Activated B cell treated with CpG ODN at 0.5 μM for 24 hours (primary cell): ENCODE measurements around the gene BGN. TPM values are rescaled to one million over a fixed set of nuclear protein-coding genes. Genes with fewer than 3 reads are reported as not detected.

Experiments used
- ATAC-seq: fragments of 200-7000 bp; cut with Tn5 transposase; one replicate; pipeline ENCODE4 v1.10.0; 2021; ENCODE audit warnings: low read depth, mild to moderate bottlenecking, moderate library complexity
- CTCF ChIA-PET: fragments of 350-600 bp; sonication (Branson Sonifier 250); formaldehyde crosslinking; loops from one replicate; lab custom pipeline; 2021; ENCODE audit warnings: antibody characterized with exemption; lab: Charles Lee
- POLR2A ChIA-PET: fragments of 350-600 bp; sonication (Branson Sonifier 250); formaldehyde crosslinking; loops from one replicate; lab custom pipeline; 2021; ENCODE audit warnings: antibody characterized with exemption; lab: Charles Lee
- DNase-seq: peaks from one replicate; pipeline ENCODE4 v3.0.0; 2022
- H3K27ac Mint-ChIP-seq: one replicate; pipeline ENCODE4 v1.8.0; 2020; ENCODE audit warnings: mixed read lengths
- H3K27me3 Mint-ChIP-seq: one replicate; pipeline ENCODE4 v1.8.0; 2021; ENCODE audit warnings: mixed read lengths
- H3K36me3 Mint-ChIP-seq: one replicate; pipeline ENCODE4 v1.8.0; 2021; ENCODE audit warnings: low read depth, mixed read lengths
- H3K4me1 Mint-ChIP-seq: one replicate; pipeline ENCODE4 v1.8.0; 2021; ENCODE audit warnings: mixed read lengths
- H3K4me3 Mint-ChIP-seq: one replicate; pipeline ENCODE4 v1.8.0; 2020; ENCODE audit warnings: mild to moderate bottlenecking, mixed read lengths
- H3K9me3 Mint-ChIP-seq: one replicate; pipeline ENCODE4 v1.8.0; 2020; ENCODE audit warnings: mixed read lengths
- intact Hi-C: fragments of 100-400 bp; cut with micrococcal nuclease; formaldehyde crosslinking; loops from one replicate; pipeline ENCODE4 v1.15.1; 2024
- total RNA-seq: library from RNA; stranded (reverse); gene quantifications from 2 replicates; pipeline ENCODE4 v1.2.3, GENCODE V29; 2022
- TF ChIP-seq, protein P1 (sequence below): fragments of 200-600 bp; IDR thresholded peaks from one replicate; pipeline ENCODE4 v1.8.0; 2022; ENCODE audit warnings: antibody characterized with exemption, mild to moderate bottlenecking

BGN gene
- total RNA-seq, 1 donor from 2014 or later = not detected

DNA sequence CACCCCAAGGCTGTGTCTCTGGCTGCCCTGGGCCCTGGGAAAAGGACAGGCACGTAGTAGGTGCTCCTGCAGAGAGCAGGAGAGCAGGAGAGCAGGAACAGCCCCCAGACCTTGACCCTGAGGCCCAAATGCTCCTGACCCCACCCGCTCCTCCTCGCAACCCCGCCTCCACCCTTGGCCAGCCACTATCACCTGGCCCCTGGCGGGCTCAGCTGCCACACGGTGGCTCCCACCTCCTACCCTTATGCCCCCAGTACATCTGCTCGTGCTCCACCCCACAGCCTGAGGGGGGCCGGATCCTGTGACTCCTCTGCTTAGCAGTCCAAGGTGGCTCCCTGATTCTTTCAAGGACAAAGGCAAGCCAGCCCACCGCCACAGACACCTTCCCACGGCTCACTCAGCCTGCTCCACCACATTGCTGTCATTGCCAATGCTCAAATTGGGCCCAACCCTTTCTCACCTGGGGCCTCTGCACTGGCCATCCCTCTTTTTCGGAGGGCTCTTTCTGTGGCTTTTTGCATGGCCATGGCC is 19.0 kb upstream of the BGN start:
- intact Hi-C loops = no loop called here
- H3K9me3 Mint-ChIP-seq = no peaks in the 10 kb centered on the region
- TF ChIP-seq, protein P1, sequence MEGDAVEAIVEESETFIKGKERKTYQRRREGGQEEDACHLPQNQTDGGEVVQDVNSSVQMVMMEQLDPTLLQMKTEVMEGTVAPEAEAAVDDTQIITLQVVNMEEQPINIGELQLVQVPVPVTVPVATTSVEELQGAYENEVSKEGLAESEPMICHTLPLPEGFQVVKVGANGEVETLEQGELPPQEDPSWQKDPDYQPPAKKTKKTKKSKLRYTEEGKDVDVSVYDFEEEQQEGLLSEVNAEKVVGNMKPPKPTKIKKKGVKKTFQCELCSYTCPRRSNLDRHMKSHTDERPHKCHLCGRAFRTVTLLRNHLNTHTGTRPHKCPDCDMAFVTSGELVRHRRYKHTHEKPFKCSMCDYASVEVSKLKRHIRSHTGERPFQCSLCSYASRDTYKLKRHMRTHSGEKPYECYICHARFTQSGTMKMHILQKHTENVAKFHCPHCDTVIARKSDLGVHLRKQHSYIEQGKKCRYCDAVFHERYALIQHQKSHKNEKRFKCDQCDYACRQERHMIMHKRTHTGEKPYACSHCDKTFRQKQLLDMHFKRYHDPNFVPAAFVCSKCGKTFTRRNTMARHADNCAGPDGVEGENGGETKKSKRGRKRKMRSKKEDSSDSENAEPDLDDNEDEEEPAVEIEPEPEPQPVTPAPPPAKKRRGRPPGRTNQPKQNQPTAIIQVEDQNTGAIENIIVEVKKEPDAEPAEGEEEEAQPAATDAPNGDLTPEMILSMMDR = no peak
- no peak for DNase-seq
- POLR2A ChIA-PET = no interaction called here
- H3K27ac Mint-ChIP-seq = no peak overlapping the region
- H3K4me1 Mint-ChIP-seq = peaks cover 9% of the 10 kb centered on the region
- no peaks in the 10 kb centered on the region for H3K27me3 Mint-ChIP-seq
- ATAC-seq = no peak
- CTCF ChIA-PET = no interaction called here
- H3K36me3 Mint-ChIP-seq = no peaks in the 10 kb centered on the region
- no peak overlapping the region for H3K4me3 Mint-ChIP-seq

DNA sequence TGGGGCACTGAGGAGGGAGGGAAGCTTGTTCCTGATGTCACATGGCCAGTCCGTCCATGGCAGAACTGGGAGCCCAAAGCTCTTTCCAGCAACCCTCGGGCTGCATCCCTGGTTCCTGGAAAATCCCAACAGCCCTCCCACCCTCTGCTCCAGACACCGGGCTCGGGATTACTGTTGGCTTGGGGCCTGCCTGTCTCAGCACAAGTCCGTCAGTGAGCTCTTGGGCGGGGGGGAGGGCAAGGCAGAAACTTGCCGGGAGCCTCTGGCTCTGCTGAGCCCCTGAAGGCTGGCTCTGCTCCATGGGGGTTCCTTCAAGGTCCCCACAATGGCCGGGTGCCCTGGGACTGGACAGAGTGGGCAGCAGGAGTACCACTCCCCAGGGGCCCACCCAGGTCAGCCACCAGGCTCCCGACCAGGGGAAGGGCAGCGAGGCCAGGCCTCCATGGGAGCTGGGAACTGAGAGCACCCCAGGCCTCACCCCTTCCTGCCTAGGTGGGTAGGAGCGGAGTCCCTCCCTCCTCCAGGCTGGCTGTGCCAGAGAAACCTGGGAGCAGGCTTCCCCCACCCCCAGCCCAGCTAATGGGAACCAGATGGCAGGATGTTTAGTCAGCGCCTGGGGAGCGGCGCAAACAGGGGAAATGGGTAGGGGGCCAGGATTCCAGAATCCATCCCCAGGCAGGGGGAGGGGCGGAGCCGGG is 18.0 kb upstream of the BGN start:
- no peaks in the 10 kb centered on the region for H3K36me3 Mint-ChIP-seq

DNA sequence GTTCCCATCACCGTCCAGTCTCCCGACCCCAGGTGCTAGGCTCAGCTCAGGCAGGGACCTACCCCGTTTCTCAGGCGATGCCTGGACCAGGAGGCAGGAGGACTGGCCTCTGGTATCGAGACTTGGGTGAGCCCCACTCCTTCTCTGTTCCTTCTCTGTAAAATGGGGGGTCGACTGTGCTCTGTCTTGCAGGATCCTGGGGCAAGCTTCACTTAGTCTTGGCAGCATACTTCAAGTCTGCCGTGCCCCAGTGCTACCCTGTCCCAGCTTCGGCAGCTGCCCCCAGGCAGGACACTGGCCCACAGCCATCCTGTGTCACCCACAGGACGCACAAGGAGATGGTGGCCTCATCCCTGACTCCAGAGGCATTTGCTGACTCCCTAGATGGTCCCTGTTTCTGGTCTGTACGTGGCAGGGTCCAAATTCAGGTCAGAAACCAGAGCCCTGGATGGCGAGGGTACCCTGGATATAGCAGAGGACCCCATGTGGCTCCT is 17.4 kb upstream of the BGN start:
- no peak for ATAC-seq
- Mint-ChIP-seq H3K4me1 (peaks cover 5% of the 10 kb centered on the region), H3K36me3 (no peaks in the 10 kb centered on the region), H3K27me3 (no peaks in the 10 kb centered on the region), H3K4me3 (no peak overlapping the region), H3K9me3 (no peaks in the 10 kb centered on the region), H3K27ac (no peak overlapping the region)
- ChIA-PET POLR2A (no interaction called here), CTCF (no interaction called here)
- TF ChIP-seq, protein P1 = no peak
- intact Hi-C loops = no loop called here
- DNase-seq = no peak

More for the DNA sequence above, 18.0 kb upstream of the BGN start:
- no peak overlapping the region for H3K27ac Mint-ChIP-seq
- no peak overlapping the region for H3K4me3 Mint-ChIP-seq
- no peaks in the 10 kb centered on the region for H3K9me3 Mint-ChIP-seq
- TF ChIP-seq, protein P1 = no peak
- ChIA-PET CTCF (no interaction called here), POLR2A (no interaction called here)
- intact Hi-C loops = no loop called here
- peaks cover 5% of the 10 kb centered on the region for H3K4me1 Mint-ChIP-seq
- DNase-seq = no peak
- no peak for ATAC-seq
- no peaks in the 10 kb centered on the region for H3K27me3 Mint-ChIP-seq

DNA sequence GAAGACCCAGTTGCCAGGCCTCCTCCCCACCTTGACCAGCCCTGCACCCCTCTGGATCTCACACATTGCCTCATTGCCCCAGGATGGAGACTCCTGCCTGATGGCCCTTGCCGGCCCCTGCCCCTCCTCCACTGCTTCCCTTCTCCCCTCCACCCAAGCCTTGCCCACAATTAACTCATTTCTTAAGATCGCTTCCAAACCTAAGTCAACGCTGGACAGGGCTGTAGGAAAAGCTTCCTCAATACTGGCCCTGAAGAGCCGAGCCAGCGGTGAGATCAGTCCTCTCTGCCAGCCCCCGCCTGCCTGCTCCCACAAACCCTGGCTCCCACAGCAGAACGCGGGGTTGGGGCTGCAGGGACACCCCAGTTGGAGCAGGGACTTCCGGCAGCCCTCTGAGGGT is 16.9 kb upstream of the BGN start:
- no peak overlapping the region for H3K4me3 Mint-ChIP-seq
- ChIA-PET CTCF (no interaction called here), POLR2A (no interaction called here)
- H3K9me3 Mint-ChIP-seq = no peaks in the 10 kb centered on the region
- DNase-seq (no peak), ATAC-seq (no peak)
- TF ChIP-seq, protein P1 = no peak
- no peak overlapping the region for H3K27ac Mint-ChIP-seq
- no peaks in the 10 kb centered on the region for H3K27me3 Mint-ChIP-seq
- intact Hi-C loops = no loop called here
- H3K36me3 Mint-ChIP-seq = no peaks in the 10 kb centered on the region
- peaks cover 5% of the 10 kb centered on the region for H3K4me1 Mint-ChIP-seq

DNA sequence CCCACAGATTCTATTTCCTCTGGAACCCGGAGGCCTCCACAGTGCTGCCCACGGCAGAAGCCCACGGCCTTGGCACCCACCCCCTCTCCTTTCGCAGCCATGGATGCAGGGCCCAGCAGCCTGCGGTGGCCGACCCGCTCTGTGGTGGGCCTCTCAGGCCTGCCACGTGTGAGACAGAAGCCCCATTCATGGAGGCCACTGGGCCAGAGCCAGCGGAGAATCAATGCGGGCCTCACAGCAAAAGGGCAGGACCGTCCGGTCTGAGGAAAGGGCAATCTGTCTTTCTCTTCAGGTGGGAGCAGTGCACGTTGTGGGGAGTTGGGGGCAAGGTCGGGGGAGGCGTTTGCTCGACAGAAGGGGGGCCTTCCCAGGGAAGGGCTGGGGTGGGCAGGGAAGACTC is 16.0 kb upstream of the BGN start:
- POLR2A ChIA-PET = no interaction called here
- TF ChIP-seq, protein P1 = no peak
- no peak overlapping the region for H3K4me3 Mint-ChIP-seq
- DNase-seq = no peak
- no peaks in the 10 kb centered on the region for H3K9me3 Mint-ChIP-seq
- peaks cover 5% of the 10 kb centered on the region for H3K4me1 Mint-ChIP-seq
- intact Hi-C loops = no loop called here
- H3K36me3 Mint-ChIP-seq = no peaks in the 10 kb centered on the region
- H3K27me3 Mint-ChIP-seq = no peaks in the 10 kb centered on the region
- no peak for ATAC-seq
- CTCF ChIA-PET = no interaction called here
- H3K27ac Mint-ChIP-seq = no peak overlapping the region
